Upper lobe of left lung (tissue), 4 donors: Measurements from ENCODE around the gene SMARCE1.

Experiments used
- EP300 ChIP-seq, 4 donors: sonication (generic); formaldehyde crosslinking; IDR thresholded peaks; one replicate each; pipeline ENCODE4 v1.5.1; 2017; ENCODE audit warnings: antibody characterized with exemption in 4 of 4, control low read depth in 2 of 4
- POLR2A ChIP-seq, 4 donors: fragments of 450-650 bp; IDR thresholded peaks; one replicate each; pipeline ENCODE4 v1.5.1; 2016 to 2017; ENCODE audit warnings: antibody characterized with exemption in 4 of 4, mild to moderate bottlenecking in 2 of 4
- POLR2AphosphoS5 ChIP-seq, 2 donors: sonication (generic); formaldehyde crosslinking; IDR thresholded peaks; one replicate each; pipeline ENCODE4 v1.5.1; 2017; ENCODE audit warnings: antibody characterized with exemption in 2 of 2
- TF ChIP-seq, protein P1 (sequence below), 6 experiments: fragments of 450-650 bp in 4 of 6; fragments of 200-600 bp in 2 of 6; sonication (generic) in 2 of 6; IDR thresholded peaks; one replicate each; pipeline ENCODE4 v1.5.1; 2016 to 2019; ENCODE audit warnings: antibody characterized with exemption in 6 of 6

DNA sequence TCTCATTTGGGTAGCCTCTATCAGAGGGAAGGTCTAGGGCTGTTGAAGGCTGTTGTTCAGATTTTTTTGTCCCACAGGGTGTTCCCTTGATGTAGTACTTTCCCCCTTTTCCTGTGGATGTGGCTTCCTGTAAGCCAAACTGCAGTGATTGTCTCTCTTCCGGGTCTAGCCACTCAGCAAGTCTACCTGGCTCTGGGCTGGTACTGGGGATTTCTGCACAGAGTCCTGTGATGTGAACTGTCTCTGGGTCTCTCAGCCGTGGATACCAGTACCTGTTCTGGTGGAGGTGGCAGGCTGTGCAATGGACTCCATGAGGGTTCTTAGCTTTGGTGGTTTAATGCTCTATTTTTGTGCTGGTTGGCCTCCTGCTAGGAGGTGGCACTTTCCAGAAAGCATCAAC, 59.1 kb downstream of the SMARCE1 start:
- TF ChIP-seq POLR2AphosphoS5 (IDR thresholded peaks at IDR 0.05) (no peak), POLR2A (IDR thresholded peaks at IDR 0.05) (no peak), EP300 (IDR thresholded peaks at IDR 0.05) (no peak)
- TF ChIP-seq, protein P1, sequence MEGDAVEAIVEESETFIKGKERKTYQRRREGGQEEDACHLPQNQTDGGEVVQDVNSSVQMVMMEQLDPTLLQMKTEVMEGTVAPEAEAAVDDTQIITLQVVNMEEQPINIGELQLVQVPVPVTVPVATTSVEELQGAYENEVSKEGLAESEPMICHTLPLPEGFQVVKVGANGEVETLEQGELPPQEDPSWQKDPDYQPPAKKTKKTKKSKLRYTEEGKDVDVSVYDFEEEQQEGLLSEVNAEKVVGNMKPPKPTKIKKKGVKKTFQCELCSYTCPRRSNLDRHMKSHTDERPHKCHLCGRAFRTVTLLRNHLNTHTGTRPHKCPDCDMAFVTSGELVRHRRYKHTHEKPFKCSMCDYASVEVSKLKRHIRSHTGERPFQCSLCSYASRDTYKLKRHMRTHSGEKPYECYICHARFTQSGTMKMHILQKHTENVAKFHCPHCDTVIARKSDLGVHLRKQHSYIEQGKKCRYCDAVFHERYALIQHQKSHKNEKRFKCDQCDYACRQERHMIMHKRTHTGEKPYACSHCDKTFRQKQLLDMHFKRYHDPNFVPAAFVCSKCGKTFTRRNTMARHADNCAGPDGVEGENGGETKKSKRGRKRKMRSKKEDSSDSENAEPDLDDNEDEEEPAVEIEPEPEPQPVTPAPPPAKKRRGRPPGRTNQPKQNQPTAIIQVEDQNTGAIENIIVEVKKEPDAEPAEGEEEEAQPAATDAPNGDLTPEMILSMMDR (IDR thresholded peaks at IDR 0.05), result no peak
